HG03175 (cell line): ENCODE data around the gene FNDC5.

Experiments used
- ATAC-seq: cut with Tn5 transposase; IDR thresholded peaks from one replicate; pipeline ENCODE4 v1.9.1; 2021; ENCODE audit warnings: mild to moderate bottlenecking, moderate library complexity; ENCODE audit not compliant: unreplicated experiment

The FNDC5 gene

GRCh38 chr1:32817815-32818786 is 52.6 kb downstream of the FNDC5 start:
- ATAC-seq = peak; percentile 4

GRCh38 chr1:32817159-32817814 is 53.4 kb downstream of the FNDC5 start, which contains the start of the genes S100PBP and YARS1:
Gene S100PBP (plus strand): TSS chr1:32817653. CDS start chr1:32826100, 8,447 bp downstream.
Gene YARS1 (minus strand): TSS chr1:32817358. CDS start chr1:32817244, 114 bp downstream.
- peak; percentile 85 for ATAC-seq

GRCh38 chr1:32816676-32817158 is 54.0 kb downstream of the FNDC5 start:
- peak; percentile 16 for ATAC-seq

GRCh38 chr1:32813941-32814739 is 56.6 kb downstream of the FNDC5 start:
- ATAC-seq = no peak
